H1 (cell line): ENCODE measurements around the gene RGP1. TPM values are rescaled to one million over a fixed set of nuclear protein-coding genes. Genes with fewer than 3 reads are reported as not detected.

Source experiments
- CTCF ChIA-PET: fragments of 300-600 bp; sonication (Branson Sonifier 250); formaldehyde crosslinking; loops from one replicate; lab custom pipeline; 2021; ENCODE audit not compliant: partially characterized antibody; lab: Charles Lee
- POLR2A ChIA-PET: fragments of 300-600 bp; sonication (Branson Sonifier 250); formaldehyde crosslinking; loops from one replicate; lab custom pipeline; 2021; ENCODE audit warnings: inconsistent platforms; ENCODE audit not compliant: partially characterized antibody; lab: Charles Lee
- DNase-seq, 2 experiments: peaks; one replicate each; pipeline versions ENCODE4 v3.0.0 to v3.0.0-alpha.2; 2010 to 2022; ENCODE audit warnings: low spot score in 2 of 2, low read depth in 1 of 2, mixed read lengths in 1 of 2
- FAIRE-seq: peaks from 2 replicates; lab custom pipeline; 2011; peaks lifted over from hg19 to GRCh38; lab: Jason Lieb, UNC
- H2AFZ ChIP-seq: 2 replicates; pipeline ENCODE4 v1.8.1; 2012; ENCODE audit warnings: low read length, inconsistent platforms
- H2AK5ac ChIP-seq: 2 replicates; pipeline ENCODE4 v1.6.1; 2013; ENCODE audit warnings: low read depth, low read length
- H2BK120ac ChIP-seq: replicated peaks from 2 replicates; pipeline ENCODE3; 2013; ENCODE audit warnings: low read depth, low read length, inconsistent platforms
- H2BK12ac ChIP-seq: 2 replicates; pipeline ENCODE4 v1.6.1; 2013; ENCODE audit warnings: low read depth, low read length
- H2BK15ac ChIP-seq: 2 replicates; pipeline ENCODE4 v1.6.1; 2013; ENCODE audit warnings: low read length
- H2BK20ac ChIP-seq: 2 replicates; pipeline ENCODE4 v1.6.1; 2013; ENCODE audit warnings: low read length
- H2BK5ac ChIP-seq: 2 replicates; pipeline ENCODE4 v1.6.1; 2013; ENCODE audit warnings: low read depth, low read length
- H3K14ac ChIP-seq: 2 replicates; pipeline ENCODE4 v1.6.1; 2013; ENCODE audit warnings: inconsistent platforms; ENCODE audit not compliant: insufficient read length
- H3K18ac ChIP-seq: 2 replicates; pipeline ENCODE4 v1.6.1; 2013; ENCODE audit warnings: low read length; ENCODE audit errors: extremely low read depth
- H3K23ac ChIP-seq: 2 replicates; pipeline ENCODE4 v1.6.1; 2013; ENCODE audit warnings: inconsistent platforms; ENCODE audit not compliant: insufficient read length
- H3K23me2 ChIP-seq: 2 replicates; pipeline ENCODE4 v1.6.1; 2013; ENCODE audit warnings: low read depth, low read length
- H3K27ac ChIP-seq: 2 replicates; pipeline ENCODE4 v1.6.1; 2011; ENCODE audit warnings: low read depth, low read length, inconsistent platforms
- H3K27me3 ChIP-seq, 4 experiments: replicated peaks in 1 of 4; 1 replicate in 1 of 4; 2 replicates in 3 of 4; pipeline versions ENCODE4 v1.6.1 to v1.8.1; 2011 to 2013; ENCODE audit warnings: low read length in 3 of 4, mild to moderate bottlenecking in 3 of 4, inconsistent platforms in 2 of 4, mixed read lengths in 2 of 4, moderate library complexity in 1 of 4; ENCODE audit not compliant: control insufficient read depth in 3 of 4, insufficient read depth in 3 of 4; ENCODE audit errors: extremely low read depth in 1 of 4
- H3K36me3 ChIP-seq, 4 experiments: 2 replicates each; pipeline versions ENCODE4 v1.6.1 to v1.8.1; 2011 to 2013; ENCODE audit warnings: mild to moderate bottlenecking in 4 of 4, low read length in 3 of 4, moderate library complexity in 2 of 4, control low read depth in 1 of 4, inconsistent platforms in 1 of 4; ENCODE audit not compliant: insufficient read depth in 4 of 4, control insufficient read depth in 2 of 4
- H3K4ac ChIP-seq: replicated peaks from 2 replicates; pipeline ENCODE3; 2013; ENCODE audit warnings: low read length, low read depth, mixed read lengths, inconsistent platforms; ENCODE audit not compliant: insufficient read length
- H3K4me1 ChIP-seq, 4 experiments: replicated peaks in 1 of 4; 1 replicate in 1 of 4; 2 replicates in 3 of 4; pipeline versions ENCODE4 v1.6.1 to v1.8.1; 2011 to 2013; ENCODE audit warnings: low read length in 3 of 4, inconsistent platforms in 2 of 4, mixed read lengths in 1 of 4; ENCODE audit not compliant: insufficient read depth in 4 of 4, control insufficient read depth in 3 of 4
- H3K4me2 ChIP-seq, 2 experiments: 2 replicates each; pipeline versions ENCODE4 v1.6.1 to v1.8.1; 2011 to 2013; ENCODE audit warnings: low read depth in 2 of 2, low read length in 2 of 2, control low read depth in 1 of 2, inconsistent platforms in 1 of 2, mild to moderate bottlenecking in 1 of 2; ENCODE audit not compliant: insufficient read depth in 1 of 2
- H3K4me3 ChIP-seq, 4 experiments: fragments of 200-600, 300-600 bp in 1 of 4; sonication (generic), shearing (Covaris generic), sonication (Bioruptor Twin) in 1 of 4; 2 replicates each; pipeline versions ENCODE4 v1.5.1 to v1.8.1; 2011 to 2016; ENCODE audit warnings: low read length in 4 of 4, low read depth in 3 of 4, control low read depth in 2 of 4, inconsistent platforms in 2 of 4, mild to moderate bottlenecking in 2 of 4, mixed read lengths in 1 of 4, moderate library complexity in 1 of 4; ENCODE audit not compliant: insufficient read depth in 2 of 4; ENCODE audit errors: extremely low read depth in 1 of 4
- H3K56ac ChIP-seq: replicated peaks from 2 replicates; pipeline ENCODE3; 2013; ENCODE audit warnings: low read depth, mild to moderate bottlenecking, mixed read lengths, low read length, inconsistent platforms; ENCODE audit not compliant: insufficient read length
- H3K79me1 ChIP-seq: 2 replicates; pipeline ENCODE4 v1.6.1; 2013; ENCODE audit warnings: low read depth, low read length, control low read depth
- H3K79me2 ChIP-seq, 2 experiments: 2 replicates each; pipeline versions ENCODE4 v1.6.1 to v1.8.1; 2012 to 2013; ENCODE audit warnings: low read length in 2 of 2, mild to moderate bottlenecking in 2 of 2, inconsistent platforms in 1 of 2; ENCODE audit not compliant: insufficient read depth in 2 of 2, control insufficient read depth in 1 of 2
- H3K9ac ChIP-seq, 4 experiments: replicated peaks in 1 of 4; 1 replicate in 1 of 4; 2 replicates in 3 of 4; pipeline versions ENCODE4 v1.6.1 to v1.8.1; 2011 to 2013; ENCODE audit warnings: low read depth in 3 of 4, low read length in 3 of 4, control low read depth in 2 of 4, mild to moderate bottlenecking in 2 of 4, moderate library complexity in 2 of 4, inconsistent platforms in 1 of 4; ENCODE audit errors: extremely low read depth in 1 of 4
- H3K9me3 ChIP-seq, 2 experiments: 2 replicates each; pipeline versions ENCODE4 v1.6.1 to v1.8.1; 2012 to 2013; ENCODE audit warnings: mild to moderate bottlenecking in 2 of 2, moderate library complexity in 2 of 2, control low read depth in 1 of 2, inconsistent platforms in 1 of 2, low read depth in 1 of 2, low read length in 1 of 2, mixed read lengths in 1 of 2; ENCODE audit not compliant: insufficient read depth in 2 of 2
- H4K20me1 ChIP-seq, 2 experiments: replicated peaks in 1 of 2; 2 replicates each; pipeline versions ENCODE3 to v1.8.1; 2011 to 2013; ENCODE audit warnings: inconsistent platforms in 2 of 2, low read length in 2 of 2, mild to moderate bottlenecking in 1 of 2; ENCODE audit not compliant: insufficient read depth in 2 of 2, control insufficient read depth in 1 of 2
- H4K5ac ChIP-seq: 2 replicates; pipeline ENCODE4 v1.6.1; 2013; ENCODE audit warnings: low read length, low read depth, mixed read lengths, inconsistent platforms; ENCODE audit not compliant: insufficient read length
- H4K8ac ChIP-seq: 2 replicates; pipeline ENCODE4 v1.8.0; 2013; ENCODE audit warnings: mild to moderate bottlenecking, moderate library complexity, low read length, inconsistent platforms; ENCODE audit not compliant: insufficient read depth; ENCODE audit errors: extremely low read depth
- H4K91ac ChIP-seq: replicated peaks from 2 replicates; pipeline ENCODE3; 2013; ENCODE audit warnings: low read length, mixed read lengths, inconsistent platforms; ENCODE audit not compliant: insufficient read length
- TAF1 ChIP-seq: IDR thresholded peaks from 2 replicates; pipeline ENCODE4 v1.6.1; 2011; ENCODE audit warnings: mild to moderate bottlenecking, low read depth, low read length
- WGBS, 2 experiments: shearing (Covaris generic) in 1 of 2; methylation state at CpG; one replicate each; pipeline versions ENCODE4 v1.1.6 to v1.1.7; 2013 to 2015; ENCODE audit warnings: low lambda C conversion rate in 2 of 2, mixed read lengths in 2 of 2, inconsistent platforms in 1 of 2, low coverage in 1 of 2, missing lambda C conversion rate in 1 of 2; ENCODE audit not compliant: insufficient replicate concordance in 2 of 2, insufficient coverage in 1 of 2, insufficient read length in 1 of 2; ENCODE audit errors: extremely low coverage in 1 of 2, missing lambda C conversion rate in 1 of 2; 5-methylcytosine and 5-hydroxymethylcytosine counted together
- polyA plus RNA-seq, 7 experiments: library from polyadenylated mRNA; depleted of rRNA in 3 of 7; stranded (reverse) in 5 of 7; unstranded in 2 of 7; fragments of >200 nt in 5 of 7; fragments of 200-250 nt in 2 of 7; gene quantifications; 1 replicate in 5 of 7; 2 replicates in 1 of 7; 4 replicates in 1 of 7; pipeline versions ENCODE4 v1.2.1 to v1.2.3, GENCODE V29; 2011 to 2013; ENCODE audit warnings: missing spikeins in 2 of 7, mixed read lengths in 2 of 7
- total RNA-seq: library from RNA; stranded (reverse); fragmentation: NEBNext Ultra II Directional; extraction: Animal tissue kit (Norgen Biotek cat#: 25700); gene quantifications from 2 replicates; pipeline ENCODE4 v1.2.1, GENCODE V29; 2021

Gene RGP1
- total and polyA plus RNA-seq, 2 of the 8 experiments (the other 6 are each of a cell fraction or from before 2014, with no cell fraction given): 11.8 to 22.7 TPM

DNA sequence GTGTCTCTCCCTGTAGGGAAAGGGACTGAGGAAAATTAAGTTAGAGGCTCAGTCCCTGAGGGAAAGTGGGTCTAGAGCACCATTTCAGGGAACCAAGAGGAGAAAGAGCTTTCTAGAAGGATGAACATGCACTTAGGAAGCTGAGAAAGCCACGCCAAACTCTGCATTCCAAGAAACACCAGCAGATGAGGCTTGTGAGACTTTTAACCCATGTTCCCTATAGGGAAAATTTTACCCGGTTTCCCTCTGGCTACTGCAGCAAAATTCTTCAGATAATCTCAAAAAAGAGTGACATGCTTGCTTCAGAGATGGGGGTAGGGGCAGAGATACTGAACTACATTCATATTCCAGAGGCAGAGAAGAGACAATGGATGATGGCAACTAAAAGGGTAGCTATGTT, 25.7 kb upstream of the RGP1 start:
- Histone ChIP-seq H3K4me3 (no peak overlapping the region), H3K27ac (no peak overlapping the region), H3K4me2 (no peak overlapping the region), H2BK5ac (no peak overlapping the region), H3K4ac (no peak overlapping the region), H4K91ac (no peak overlapping the region), H2BK15ac (no peak overlapping the region), H3K36me3 (peaks cover 18 to 57% (median 44%) of the 10 kb centered on the region in 4 experiments), H3K79me1 (peaks cover 4% of the 10 kb centered on the region), H3K18ac (no peak overlapping the region), H2AFZ (no peak overlapping the region), H3K23me2 (no peaks in the 10 kb centered on the region), H3K14ac (no peak overlapping the region), H2BK12ac (no peak overlapping the region), H2BK120ac (no peak overlapping the region), H3K4me1 (peaks cover 3 to 17% (median 15%) of the 10 kb centered on the region in 4 experiments), H4K8ac (no peak overlapping the region), H2AK5ac (no peak overlapping the region), H4K20me1 (peaks cover 0 to 2% of the 10 kb centered on the region in 2 experiments), H2BK20ac (no peak overlapping the region), H3K9ac (no peak overlapping the region), H3K79me2 (peaks cover 2 to 23% of the 10 kb centered on the region in 2 experiments; a peak in 3 of 4 replicates), H4K5ac (no peak overlapping the region), H3K27me3 (no peaks in the 10 kb centered on the region), H3K23ac (no peak overlapping the region), H3K9me3 (no peaks in the 10 kb centered on the region; a peak in 1 of 4 replicates), H3K56ac (no peak overlapping the region)
- ChIA-PET CTCF (interaction anchor here (1.0 to 16.0 kb wide), 4 partner anchors 8 to 76 kb away, joined by 3 to 198 read pairs (median 50); no protein-coding TSS in a partner anchor), POLR2A (interaction anchor here (11.1 kb wide), 1 partner anchor 29 kb away, joined by 158 read pairs; the partner anchor contains the start of gene TPM2)
- 87% methylated on average over 2 of the region's 2 CpGs; no CpG with 5 or more reads in 1 of the 2 experiments for WGBS, 2 experiments
- FAIRE-seq: no peak
- no peak for TF ChIP-seq TAF1
- no peak for DNase-seq
